IPS-20b (cell line): ENCODE data around the gene DNMBP.

Experiments used
- H3K27ac ChIP-seq: one replicate; pipeline ENCODE4 v1.5.1; 2013; ENCODE audit warnings: low read length
- H3K27me3 ChIP-seq: 2 replicates; pipeline ENCODE4 v1.6.1; 2013; ENCODE audit warnings: mild to moderate bottlenecking, low read length, inconsistent platforms; ENCODE audit not compliant: insufficient read depth
- H3K36me3 ChIP-seq: 2 replicates; pipeline ENCODE4 v1.6.1; 2013; ENCODE audit warnings: low read depth, mild to moderate bottlenecking, inconsistent platforms, low read length, moderate library complexity; ENCODE audit not compliant: insufficient read depth
- H3K4me1 ChIP-seq: 2 replicates; pipeline ENCODE4 v1.6.1; 2013; ENCODE audit warnings: mild to moderate bottlenecking, control low read depth, inconsistent platforms, low read length, moderate library complexity; ENCODE audit not compliant: insufficient read depth
- H3K4me3 ChIP-seq: 2 replicates; pipeline ENCODE4 v1.5.1; 2013; ENCODE audit warnings: mild to moderate bottlenecking, low read length, inconsistent platforms
- H3K9ac ChIP-seq: 2 replicates; pipeline ENCODE4 v1.6.1; 2013; ENCODE audit warnings: low read depth, mild to moderate bottlenecking, inconsistent platforms, low read length, moderate library complexity
- H3K9me3 ChIP-seq: 2 replicates; pipeline ENCODE4 v1.6.1; 2013; ENCODE audit warnings: mild to moderate bottlenecking, low read depth, low read length, inconsistent platforms; ENCODE audit not compliant: insufficient read depth

DNMBP gene

GRCh38 chr10:99860466-99860865 lies 149.3 kb downstream of the DNMBP start:
- H3K4me1 ChIP-seq, result no peaks in the 10 kb centered on the region; the same call in 1 of the 2 replicates
- no peaks in the 10 kb centered on the region for H3K36me3 ChIP-seq
- H3K9me3 ChIP-seq, result no peaks in the 10 kb centered on the region
- no peaks in the 10 kb centered on the region for H3K27me3 ChIP-seq
- no peak overlapping the region for H3K4me3 ChIP-seq
- H3K9ac ChIP-seq, result no peak overlapping the region
- no peak overlapping the region for H3K27ac ChIP-seq

GRCh38 chr10:99859585-99859984 lies 150.2 kb downstream of the DNMBP start:
- Histone ChIP-seq H3K36me3 (no peaks in the 10 kb centered on the region), H3K4me3 (no peak overlapping the region), H3K9ac (no peak overlapping the region), H3K9me3 (no peaks in the 10 kb centered on the region), H3K27ac (no peak overlapping the region), H3K27me3 (no peaks in the 10 kb centered on the region), H3K4me1 (no peaks in the 10 kb centered on the region; the same call in 1 of the 2 replicates)

GRCh38 chr10:99858849-99859248 lies 150.9 kb downstream of the DNMBP start:
- Histone ChIP-seq H3K27me3 (no peaks in the 10 kb centered on the region), H3K4me3 (no peak overlapping the region), H3K9ac (no peak overlapping the region), H3K9me3 (no peaks in the 10 kb centered on the region), H3K27ac (no peak overlapping the region), H3K4me1 (no peaks in the 10 kb centered on the region; the same call in 1 of the 2 replicates), H3K36me3 (no peaks in the 10 kb centered on the region)

- Histone ChIP-seq H3K27me3 (no peaks in the 10 kb centered on the region), H3K36me3 (no peaks in the 10 kb centered on the region), H3K9ac (no peak overlapping the region), H3K27ac (no peak overlapping the region), H3K4me1 (peaks cover 8% of the 10 kb centered on the region), H3K4me3 (no peak overlapping the region), H3K9me3 (no peaks in the 10 kb centered on the region)
These were observed 154.2 kb downstream of the DNMBP start for GRCh38 chr10:99855479-99856071.

- peaks cover 14% of the 10 kb centered on the region for H3K4me1 ChIP-seq
- no peak overlapping the region for H3K9ac ChIP-seq
- H3K9me3 ChIP-seq, result no peaks in the 10 kb centered on the region
- no peaks in the 10 kb centered on the region for H3K27me3 ChIP-seq
- H3K36me3 ChIP-seq, result no peaks in the 10 kb centered on the region
- no peak overlapping the region for H3K4me3 ChIP-seq
- H3K27ac ChIP-seq, result no peak overlapping the region
These were observed 154.9 kb downstream of the DNMBP start for GRCh38 chr10:99854860-99855259.

- Histone ChIP-seq H3K27ac (no peak overlapping the region), H3K9ac (no peak overlapping the region), H3K4me3 (no peak overlapping the region), H3K4me1 (peaks cover 24% of the 10 kb centered on the region), H3K27me3 (no peaks in the 10 kb centered on the region), H3K36me3 (no peaks in the 10 kb centered on the region), H3K9me3 (no peaks in the 10 kb centered on the region)
These were observed 156.1 kb downstream of the DNMBP start for GRCh38 chr10:99853655-99854054.

GRCh38 chr10:99852481-99853213 lies 157.1 kb downstream of the DNMBP start:
- Histone ChIP-seq H3K9ac (no peak overlapping the region), H3K27me3 (no peaks in the 10 kb centered on the region), H3K4me3 (no peak overlapping the region), H3K27ac (no peak overlapping the region), H3K36me3 (no peaks in the 10 kb centered on the region), H3K9me3 (no peaks in the 10 kb centered on the region), H3K4me1 (peaks cover 29% of the 10 kb centered on the region)

GRCh38 chr10:99851825-99852224 lies 157.9 kb downstream of the DNMBP start:
- Histone ChIP-seq H3K9me3 (no peaks in the 10 kb centered on the region), H3K27ac (no peak overlapping the region), H3K4me1 (peaks cover 29% of the 10 kb centered on the region), H3K9ac (no peak overlapping the region), H3K27me3 (no peaks in the 10 kb centered on the region), H3K4me3 (no peak overlapping the region), H3K36me3 (no peaks in the 10 kb centered on the region)

GRCh38 chr10:99850767-99851340 lies 158.9 kb downstream of the DNMBP start:
- H3K4me1 ChIP-seq, result peaks cover 29% of the 10 kb centered on the region
- H3K36me3 ChIP-seq, result no peaks in the 10 kb centered on the region
- H3K9me3 ChIP-seq, result no peaks in the 10 kb centered on the region
- H3K9ac ChIP-seq, result peak overlapping the region; percentile 37; the same call in 1 of the 2 replicates
- H3K27ac ChIP-seq, result peak overlapping the region; percentile 38
- peaks cover 6% of the 10 kb centered on the region; the same call in 1 of the 2 replicates for H3K27me3 ChIP-seq
- H3K4me3 ChIP-seq, result no peak overlapping the region; the same call in 1 of the 2 replicates

GRCh38 chr10:99850021-99850766 lies 159.6 kb downstream of the DNMBP start:
- peak overlapping the region; percentile 38 for H3K27ac ChIP-seq
- no peaks in the 10 kb centered on the region for H3K36me3 ChIP-seq
- peaks cover 29% of the 10 kb centered on the region for H3K4me1 ChIP-seq
- peaks cover 6% of the 10 kb centered on the region; the same call in 1 of the 2 replicates for H3K27me3 ChIP-seq
- H3K9me3 ChIP-seq, result no peaks in the 10 kb centered on the region
- H3K9ac ChIP-seq, result peak overlapping the region; percentile 37; the same call in 1 of the 2 replicates
- peak overlapping the region; percentile 25; the same call in 1 of the 2 replicates for H3K4me3 ChIP-seq

GRCh38 chr10:99849536-99849935 lies 160.2 kb downstream of the DNMBP start:
- Histone ChIP-seq H3K27me3 (peaks cover 6% of the 10 kb centered on the region; the same call in 1 of the 2 replicates), H3K4me3 (peak overlapping the region; percentile 25; the same call in 1 of the 2 replicates), H3K27ac (no peak overlapping the region), H3K9me3 (no peaks in the 10 kb centered on the region), H3K4me1 (peaks cover 29% of the 10 kb centered on the region), H3K9ac (peak overlapping the region; percentile 12), H3K36me3 (no peaks in the 10 kb centered on the region)
